HCT116 (cell line): ENCODE data around the gene SCGB3A1. TPM values are rescaled to one million over a fixed set of nuclear protein-coding genes. Genes with fewer than 3 reads are reported as not detected.

ENCODE experiments used
- ATF3 ChIP-seq: IDR thresholded peaks from 2 replicates; pipeline ENCODE4 v1.6.1; 2012
- CTCF ChIP-seq, 3 experiments: fragments of 200-600 bp in 1 of 3; sonication (generic) in 1 of 3; IDR thresholded peaks in 2 of 3; conservative IDR thresholded peaks in 1 of 3; 2 replicates each; pipeline ENCODE4 v1.5.1; 2012 to 2017; ENCODE audit warnings: low read depth in 2 of 3, low read length in 2 of 3, antibody characterized with exemption in 1 of 3, borderline replicate concordance in 1 of 3, control low read depth in 1 of 3, mild to moderate bottlenecking in 1 of 3, mixed read lengths in 1 of 3, mixed run types in 1 of 3, moderate library complexity in 1 of 3; ENCODE audit not compliant: insufficient read depth in 1 of 3
- EGR1 ChIP-seq: IDR thresholded peaks from 2 replicates; pipeline ENCODE4 v1.6.1; 2012; ENCODE audit warnings: low read depth
- EZH2 ChIP-seq: fragments of 200-600 bp; sonication (generic); IDR thresholded peaks from 2 replicates; pipeline ENCODE4 v1.6.1; 2017; ENCODE audit warnings: antibody characterized with exemption, mixed run types
- EZH2phosphoT487 ChIP-seq: fragments of 200-600 bp; IDR thresholded peaks from 2 replicates; pipeline ENCODE4 v1.6.1; 2018; ENCODE audit warnings: antibody characterized with exemption, borderline replicate concordance
- REST ChIP-seq: IDR thresholded peaks from 2 replicates; pipeline ENCODE4 v1.6.1; 2012; ENCODE audit warnings: low read depth
- ZNF274 ChIP-seq: fragments of 200-500 bp; sonication (Bioruptor generic); IDR thresholded peaks from 2 replicates; pipeline ENCODE4 v1.6.1; 2014; ENCODE audit warnings: mild to moderate bottlenecking, low read depth, low read length, inconsistent platforms
- total RNA-seq: library from RNA; stranded (reverse); gene quantifications from one replicate; pipeline ENCODE4 v1.2.1, GENCODE V29; 2021; ENCODE audit not compliant: unreplicated experiment

Gene SCGB3A1
- total RNA-seq, 1 experiment from 2014 or later, result not detected

DNA sequence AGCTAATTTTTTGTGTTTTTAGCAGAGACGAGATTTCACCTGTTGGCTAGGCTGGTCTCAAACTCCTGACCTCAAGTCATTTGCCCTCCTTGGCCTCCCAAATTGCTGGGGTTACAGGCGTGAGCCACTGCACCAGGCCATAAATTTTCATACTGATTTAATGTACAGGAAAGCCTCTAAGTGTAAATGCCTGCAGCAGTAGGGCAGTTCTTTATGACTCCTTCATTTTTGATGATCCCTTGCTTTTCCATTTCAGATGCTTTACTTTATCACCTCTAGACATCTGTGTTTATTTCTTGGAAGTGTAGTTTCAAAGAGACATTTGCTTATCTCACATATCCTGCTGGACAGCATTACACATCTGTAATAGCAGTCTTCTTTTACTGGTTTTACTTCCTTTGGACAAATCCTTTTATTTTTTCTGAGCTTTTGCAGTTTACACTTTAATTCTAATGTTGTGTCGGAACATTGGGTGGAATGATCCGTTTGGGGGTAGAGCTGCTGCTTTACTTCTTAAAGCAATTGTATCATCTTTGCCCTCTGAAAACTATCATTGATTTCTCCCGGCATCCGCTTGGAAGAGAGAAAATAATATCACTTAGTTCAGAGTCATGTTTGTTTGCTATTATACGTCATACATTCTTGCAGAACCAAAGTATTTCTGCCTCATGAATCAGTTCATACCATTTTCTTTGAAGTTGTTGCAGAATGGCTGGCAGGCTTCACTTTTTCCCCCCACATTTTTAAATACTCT lies 36.0 kb downstream of the SCGB3A1 start (continued):
- TF ChIP-seq REST (no peak), EGR1 (no peak), EZH2phosphoT487 (no peak), ZNF274 (no peak), ATF3 (no peak), EZH2 (no peak), CTCF (IDR thresholded peaks at IDR 0.05 in 2 of 3, conservative IDR thresholded peaks at IDR 0.05 in 1 of 3; ENCODE audit: borderline replicate concordance in 1 of 3, insufficient read depth in 1 of 3, low read depth in 2 of 3, low read length in 2 of 3) (no peak)
- TF ChIP-seq, all 23 proteins: peak for 0
